BLaER1 treated with 17β-estradiol and CSF1 and Interleukin-3, amounts not matched to agents 10 nM and 100 nM (cell line): ENCODE measurements around the gene CSMD2.

Experiments
- H3K27ac ChIP-seq, 11 experiments: shearing (Covaris generic); formaldehyde crosslinking; 2 replicates each; pipeline ENCODE4 v1.8.1; 2022
- H3K27me3 ChIP-seq, 11 experiments: shearing (Covaris generic); formaldehyde crosslinking; 2 replicates each; pipeline ENCODE4 v1.8.1; 2022
- H3K36me3 ChIP-seq, 11 experiments: shearing (Covaris generic); formaldehyde crosslinking; 2 replicates each; pipeline ENCODE4 v1.8.1; 2022
- H3K4me1 ChIP-seq, 10 experiments: shearing (Covaris generic); formaldehyde crosslinking; 2 replicates each; pipeline ENCODE4 v1.8.1; 2022
- H3K4me2 ChIP-seq, 11 experiments: shearing (Covaris generic); formaldehyde crosslinking; 2 replicates each; pipeline ENCODE4 v1.8.1; 2022
- H3K4me3 ChIP-seq, 10 experiments: shearing (Covaris generic); formaldehyde crosslinking; 2 replicates each; pipeline ENCODE4 v1.8.1; 2022
- H3K9ac ChIP-seq, 11 experiments: shearing (Covaris generic); formaldehyde crosslinking; 2 replicates each; pipeline ENCODE4 v1.8.1; 2022
- H3K9me3 ChIP-seq, 11 experiments: shearing (Covaris generic); formaldehyde crosslinking; replicated peaks in 1 of 11; 2 replicates each; pipeline ENCODE4 v1.8.1; 2022
- H4K20me1 ChIP-seq, 11 experiments: shearing (Covaris generic); formaldehyde crosslinking; 2 replicates each; pipeline ENCODE4 v1.8.1; 2022
- Cebpa-rat ChIP-seq, 11 experiments: shearing (Covaris generic); IDR thresholded peaks; 2 replicates each; pipeline ENCODE4 v1.8.1; 2022

The CSMD2 gene

GRCh38 chr1:33473900-33474299 lies 691.1 kb downstream of the CSMD2 start:
- H3K9me3 ChIP-seq, result no peaks in the 10 kb centered on the region
- TF ChIP-seq Cebpa-rat (IDR thresholded peaks at IDR 0.05), result no peak
- H3K4me1 ChIP-seq, result peaks cover 38 to 46% (median 40%) of the 10 kb centered on the region in 10 experiments
- peaks cover 0 to 20% (median 4%) of the 10 kb centered on the region in 11 experiments; a peak in 12 of 22 replicates for H3K36me3 ChIP-seq
- no peak overlapping the region for H3K4me3 ChIP-seq
- peak overlapping the region in 5 of 11 experiments; percentile 86 to 93 (median 90); a peak in 8 of 22 replicates for H3K4me2 ChIP-seq
- no peak overlapping the region for H3K9ac ChIP-seq
- H3K27ac ChIP-seq, result no peak overlapping the region
- H4K20me1 ChIP-seq, result no peaks in the 10 kb centered on the region; a peak in 1 of 22 replicates
- H3K27me3 ChIP-seq, result no peaks in the 10 kb centered on the region

- H3K36me3 ChIP-seq, result peaks cover 0 to 5% (median 0%) of the 10 kb centered on the region in 11 experiments; a peak in 3 of 22 replicates
- no peaks in the 10 kb centered on the region for H3K9me3 ChIP-seq
- H3K27ac ChIP-seq, result peak within 1 kb of the TSS; percentile 36 to 83 (median 69); a peak in 20 of 22 replicates
- no peaks in the 10 kb centered on the region for H4K20me1 ChIP-seq
- H3K9ac ChIP-seq, result peak within 1 kb of the TSS; percentile 67 to 86 (median 80)
- peak within 1 kb of the TSS; percentile 74 to 93 (median 86) for H3K4me2 ChIP-seq
- peaks cover 49 to 60% (median 54%) of the 10 kb centered on the region in 10 experiments for H3K4me1 ChIP-seq
- H3K4me3 ChIP-seq, result peak within 1 kb of the TSS; percentile 55 to 81 (median 68)
- TF ChIP-seq Cebpa-rat (IDR thresholded peaks at IDR 0.05), result no peak
- no peaks in the 10 kb centered on the region; a peak in 1 of 22 replicates for H3K27me3 ChIP-seq
Measured at GRCh38 chr1:33472269-33472980, 692.6 kb downstream of the CSMD2 start, which contains the start of gene ZSCAN20. TSS of gene ZSCAN20 (plus strand) at chr1:33472645. CDS start at chr1:33479289, 6,644 bp downstream.

DNA sequence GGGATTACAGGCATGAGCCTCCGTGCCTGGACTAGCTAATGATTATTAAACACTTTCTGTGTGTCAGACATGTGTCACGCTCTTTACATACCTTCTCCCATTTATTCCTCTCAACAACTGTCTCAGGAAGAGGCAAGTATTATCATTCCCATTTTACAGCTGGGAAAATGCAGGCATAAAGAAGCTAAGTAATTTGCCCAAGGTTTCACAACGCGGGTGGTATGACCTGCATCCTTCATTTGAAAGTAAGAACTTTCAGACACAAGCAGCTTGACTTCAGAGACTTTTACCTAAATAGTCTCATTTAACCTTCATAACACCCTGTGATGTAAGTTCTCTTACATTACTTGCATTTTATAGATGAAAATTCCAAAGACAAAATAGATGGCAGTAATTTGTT lies 693.6 kb downstream of the CSMD2 start:
- Histone ChIP-seq H3K4me2 (peak overlapping the region; percentile 70 to 93 (median 86); a peak in 20 of 22 replicates), H3K9ac (peak overlapping the region in 4 of 11 experiments; percentile 40 to 82 (median 67); a peak in 5 of 22 replicates), H3K4me3 (no peak overlapping the region; a peak in 1 of 20 replicates), H3K27ac (peak overlapping the region in 2 of 11 experiments; percentile 52 to 53; a peak in 2 of 22 replicates), H4K20me1 (no peaks in the 10 kb centered on the region), H3K27me3 (no peaks in the 10 kb centered on the region; a peak in 1 of 22 replicates), H3K9me3 (peaks cover 0 to 5% (median 0%) of the 10 kb centered on the region in 11 experiments; a peak in 2 of 22 replicates), H3K36me3 (no peaks in the 10 kb centered on the region; a peak in 2 of 22 replicates), H3K4me1 (peaks cover 49 to 66% (median 59%) of the 10 kb centered on the region in 10 experiments)
- no peak for TF ChIP-seq Cebpa-rat (IDR thresholded peaks at IDR 0.05)

DNA sequence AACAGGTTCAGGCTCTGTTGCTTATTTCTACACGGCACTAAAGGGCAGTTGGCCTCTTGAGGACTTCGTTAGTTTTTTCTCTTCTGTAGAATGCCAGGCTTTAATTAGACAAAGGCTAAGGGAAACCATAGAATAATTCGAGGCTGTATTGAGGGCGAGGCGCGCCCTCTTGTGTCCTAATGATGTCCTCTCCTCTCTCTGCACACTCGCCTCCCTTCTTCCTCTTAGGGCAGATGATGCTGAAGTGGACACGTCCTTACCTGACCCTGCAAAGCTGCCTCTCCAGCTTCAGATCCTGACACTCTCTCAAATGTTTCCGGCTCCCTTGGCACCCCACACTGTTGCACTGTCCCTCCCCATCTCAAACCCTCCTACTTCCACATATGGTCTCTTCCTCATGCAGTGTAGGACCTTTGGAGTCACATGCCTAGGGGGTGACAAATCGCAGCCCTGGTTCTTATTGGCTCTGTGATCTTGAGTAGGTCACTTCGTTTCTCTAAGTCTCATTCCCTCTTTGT lies 694.5 kb downstream of the CSMD2 start:
- no peaks in the 10 kb centered on the region for H3K36me3 ChIP-seq
- peak overlapping the region in 3 of 11 experiments; percentile 3 to 53 (median 41); a peak in 4 of 22 replicates for H3K9ac ChIP-seq
- H3K4me2 ChIP-seq, result peak overlapping the region; percentile 43 to 91 (median 74)
- no peak for TF ChIP-seq Cebpa-rat (IDR thresholded peaks at IDR 0.05)
- H4K20me1 ChIP-seq, result no peaks in the 10 kb centered on the region
- H3K27ac ChIP-seq, result peak overlapping the region in 2 of 11 experiments; percentile 7 to 39; a peak in 2 of 22 replicates
- H3K4me1 ChIP-seq, result peaks cover 57 to 71% (median 61%) of the 10 kb centered on the region in 10 experiments
- peaks cover 0 to 12% (median 0%) of the 10 kb centered on the region in 11 experiments; a peak in 2 of 22 replicates for H3K9me3 ChIP-seq
- no peak overlapping the region for H3K4me3 ChIP-seq
- no peaks in the 10 kb centered on the region; a peak in 1 of 22 replicates for H3K27me3 ChIP-seq

DNA sequence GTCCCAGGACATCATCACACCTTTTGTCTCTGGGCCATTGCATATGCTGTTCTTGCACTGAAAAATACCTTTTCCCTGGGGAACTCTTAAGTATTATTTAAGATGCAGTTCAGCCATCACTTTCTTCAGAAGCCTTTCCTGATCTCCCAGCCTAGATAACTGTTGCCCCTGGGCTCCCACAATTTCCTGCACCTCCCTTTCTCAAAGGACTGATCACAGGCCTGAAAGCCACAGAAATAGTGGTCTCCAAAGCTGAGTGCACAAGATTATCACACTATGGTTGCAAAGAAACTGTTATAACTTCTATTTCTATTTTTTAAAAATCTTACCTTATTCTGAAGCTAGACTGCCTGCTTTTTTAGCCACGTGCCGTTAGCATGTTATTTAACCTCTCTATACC lies 695.3 kb downstream of the CSMD2 start:
- Histone ChIP-seq H3K4me2 (peak overlapping the region; percentile 43 to 91 (median 74); a peak in 20 of 22 replicates), H3K4me1 (peaks cover 65 to 79% (median 68%) of the 10 kb centered on the region in 10 experiments), H3K27me3 (no peaks in the 10 kb centered on the region; a peak in 1 of 22 replicates), H3K4me3 (no peak overlapping the region; a peak in 1 of 20 replicates), H3K27ac (no peak overlapping the region), H3K36me3 (no peaks in the 10 kb centered on the region), H3K9ac (peak overlapping the region in 6 of 11 experiments; percentile 14 to 53 (median 21); a peak in 7 of 22 replicates), H3K9me3 (peaks cover 0 to 12% (median 0%) of the 10 kb centered on the region in 11 experiments; a peak in 2 of 22 replicates), H4K20me1 (no peaks in the 10 kb centered on the region)
- no peak for TF ChIP-seq Cebpa-rat (IDR thresholded peaks at IDR 0.05)

GRCh38 chr1:33468967-33469366 lies 696.1 kb downstream of the CSMD2 start:
- Histone ChIP-seq H3K4me3 (no peak overlapping the region), H3K4me2 (peak overlapping the region in 10 of 11 experiments; percentile 43 to 81 (median 68); a peak in 20 of 22 replicates), H3K27me3 (no peaks in the 10 kb centered on the region; a peak in 1 of 22 replicates), H3K4me1 (peaks cover 67 to 86% (median 75%) of the 10 kb centered on the region in 10 experiments), H3K27ac (peak overlapping the region in 2 of 11 experiments; percentile 8 to 21; a peak in 1 of 22 replicates), H4K20me1 (no peaks in the 10 kb centered on the region), H3K36me3 (no peaks in the 10 kb centered on the region), H3K9me3 (peaks cover 0 to 12% (median 0%) of the 10 kb centered on the region in 11 experiments; a peak in 2 of 22 replicates), H3K9ac (peak overlapping the region in 2 of 11 experiments; percentile 16 to 53; a peak in 1 of 22 replicates)
- no peak for TF ChIP-seq Cebpa-rat (IDR thresholded peaks at IDR 0.05)

- Histone ChIP-seq H3K9ac (no peak overlapping the region; a peak in 1 of 22 replicates), H3K9me3 (peaks cover 0 to 12% (median 0%) of the 10 kb centered on the region in 11 experiments; a peak in 2 of 22 replicates), H3K4me3 (no peak overlapping the region), H3K4me2 (peak overlapping the region; percentile 39 to 81 (median 67); a peak in 21 of 22 replicates), H4K20me1 (no peaks in the 10 kb centered on the region), H3K4me1 (peaks cover 67 to 91% (median 79%) of the 10 kb centered on the region in 10 experiments), H3K27me3 (no peaks in the 10 kb centered on the region; a peak in 1 of 22 replicates), H3K36me3 (no peaks in the 10 kb centered on the region), H3K27ac (peak overlapping the region in 2 of 11 experiments; percentile 8 to 21; a peak in 1 of 22 replicates)
- TF ChIP-seq Cebpa-rat (IDR thresholded peaks at IDR 0.05), result no peak
Measured at GRCh38 chr1:33468531-33468930, 696.5 kb downstream of the CSMD2 start.

GRCh38 chr1:33468011-33468410 lies 697.0 kb downstream of the CSMD2 start:
- Histone ChIP-seq H4K20me1 (no peaks in the 10 kb centered on the region), H3K4me3 (no peak overlapping the region)
- TF ChIP-seq Cebpa-rat (IDR thresholded peaks at IDR 0.05), result no peak

More at GRCh38 chr1:33468011-33468410, 697.0 kb downstream of the CSMD2 start:
- peak overlapping the region; percentile 39 to 81 (median 67); a peak in 20 of 22 replicates for H3K4me2 ChIP-seq
- peak overlapping the region in 1 of 11 experiments; percentile 21; a peak in 1 of 22 replicates for H3K27ac ChIP-seq
- no peak overlapping the region for H3K9ac ChIP-seq
- H3K4me1 ChIP-seq, result peaks cover 67 to 93% (median 80%) of the 10 kb centered on the region in 10 experiments
- peaks cover 0 to 12% (median 0%) of the 10 kb centered on the region in 11 experiments; a peak in 2 of 22 replicates for H3K9me3 ChIP-seq
- H3K36me3 ChIP-seq, result no peaks in the 10 kb centered on the region
- no peaks in the 10 kb centered on the region; a peak in 1 of 22 replicates for H3K27me3 ChIP-seq
